Measurements from ENCODE around the gene ZNF646.
A peak's percentile ranks its signal among the peaks of the same experiment; 100 is the strongest.

Gene ZNF646

DNA sequence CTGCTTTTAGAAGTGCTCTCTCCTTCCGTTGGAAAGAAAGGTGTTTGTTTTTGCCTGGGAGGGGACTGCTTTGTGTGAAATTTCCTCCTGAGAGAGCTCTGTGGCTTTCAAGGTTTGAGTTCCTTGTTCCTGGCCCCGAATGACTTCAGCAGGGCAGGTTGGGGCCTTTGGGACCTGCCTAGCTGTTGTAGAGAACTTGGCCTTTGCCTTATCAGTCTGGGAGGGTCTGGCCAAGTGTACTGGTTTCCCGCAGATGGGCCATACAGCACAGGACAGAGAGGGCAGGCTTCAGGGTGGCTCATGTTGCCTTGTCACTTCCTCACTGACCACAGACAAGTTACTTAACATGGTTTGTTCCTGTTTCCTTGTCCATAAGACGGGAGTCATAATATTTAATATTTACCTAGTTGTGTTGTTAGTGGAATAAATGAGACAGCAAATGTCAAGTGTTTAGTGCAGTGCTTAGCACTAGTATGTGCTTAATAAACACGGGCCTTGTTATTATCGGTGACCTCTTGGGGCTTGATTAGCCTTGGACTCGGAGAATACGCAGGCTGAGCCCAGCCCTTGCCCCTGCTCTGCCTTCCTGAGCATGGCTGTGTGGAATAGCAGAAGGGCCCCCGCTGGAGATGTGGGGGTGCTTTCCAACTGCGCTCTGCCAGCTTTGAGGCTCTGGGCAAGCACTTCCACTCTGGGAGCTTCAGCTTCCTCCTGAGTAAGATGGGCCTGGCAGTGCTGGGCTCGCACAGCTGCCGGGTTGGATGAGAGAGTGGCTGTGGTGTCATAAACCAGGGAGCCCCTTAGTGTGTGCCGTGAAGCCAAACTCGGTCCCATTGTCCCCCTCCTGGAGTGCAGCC, 54.7 kb downstream of the ZNF646 start:
- DNase-seq (ENCODE audit: low spot score): no peak

DNA sequence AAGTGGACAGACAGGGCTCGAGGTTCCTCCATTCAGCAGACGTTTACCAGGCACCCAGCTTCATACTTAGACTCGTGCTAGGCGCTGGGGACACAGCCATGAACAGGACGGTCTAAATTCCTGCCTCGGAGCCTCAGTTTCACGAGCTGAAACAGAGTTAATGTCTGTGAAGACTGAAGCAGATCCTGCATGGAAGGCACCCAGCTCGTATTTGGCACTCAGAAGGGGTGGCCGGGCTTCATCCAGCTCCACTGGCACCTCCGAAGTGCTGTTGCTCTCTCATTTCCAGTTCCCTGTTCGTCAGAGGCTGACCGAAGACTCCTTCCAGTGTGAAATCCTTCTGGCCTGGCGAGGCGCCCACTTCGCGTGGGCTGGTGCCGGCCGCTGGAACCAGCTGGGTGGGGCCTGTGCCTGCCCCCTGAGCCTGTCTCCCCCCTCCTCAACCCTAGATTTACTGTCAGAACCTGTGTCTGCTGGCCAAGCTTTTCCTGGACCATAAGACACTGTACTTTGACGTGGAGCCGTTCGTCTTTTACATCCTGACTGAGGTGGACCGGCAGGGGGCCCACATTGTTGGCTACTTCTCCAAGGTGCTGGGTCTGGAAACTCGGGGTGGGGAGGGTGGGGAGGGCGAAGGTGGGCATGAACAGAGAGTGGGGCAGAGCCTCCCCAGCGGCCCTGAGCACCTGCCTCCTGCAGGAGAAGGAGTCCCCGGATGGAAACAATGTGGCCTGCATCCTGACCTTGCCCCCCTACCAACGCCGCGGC, 55.5 kb downstream of the ZNF646 start:
- no peak for FAIRE-seq
- DNase-seq (ENCODE audit: low spot score): no peak

More for the DNA sequence above, 54.7 kb downstream of the ZNF646 start:
- no peak for FAIRE-seq

DNA sequence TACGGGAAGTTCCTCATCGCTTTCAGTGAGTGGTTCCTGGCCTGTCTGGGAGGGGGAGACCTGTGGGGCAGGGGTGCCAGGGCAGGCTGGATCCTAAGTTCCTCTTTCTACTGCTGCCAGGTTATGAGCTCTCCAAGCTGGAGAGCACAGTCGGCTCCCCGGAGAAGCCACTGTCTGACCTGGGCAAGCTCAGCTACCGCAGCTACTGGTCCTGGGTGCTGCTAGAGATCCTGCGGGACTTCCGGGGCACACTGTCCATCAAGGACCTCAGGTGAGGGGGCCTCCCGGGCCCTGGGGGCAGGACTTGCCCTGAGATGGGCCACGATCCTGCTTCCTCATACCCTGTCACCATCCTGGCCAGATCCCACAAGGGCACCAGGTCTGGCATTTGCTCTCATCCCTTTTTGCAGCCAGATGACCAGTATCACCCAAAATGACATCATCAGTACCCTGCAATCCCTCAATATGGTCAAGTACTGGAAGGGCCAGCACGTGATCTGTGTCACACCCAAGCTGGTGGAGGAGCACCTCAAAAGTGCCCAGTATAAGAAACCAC, 56.2 kb downstream of the ZNF646 start:
- FAIRE-seq: no peak
- no peak for DNase-seq (ENCODE audit: low spot score)

DNA sequence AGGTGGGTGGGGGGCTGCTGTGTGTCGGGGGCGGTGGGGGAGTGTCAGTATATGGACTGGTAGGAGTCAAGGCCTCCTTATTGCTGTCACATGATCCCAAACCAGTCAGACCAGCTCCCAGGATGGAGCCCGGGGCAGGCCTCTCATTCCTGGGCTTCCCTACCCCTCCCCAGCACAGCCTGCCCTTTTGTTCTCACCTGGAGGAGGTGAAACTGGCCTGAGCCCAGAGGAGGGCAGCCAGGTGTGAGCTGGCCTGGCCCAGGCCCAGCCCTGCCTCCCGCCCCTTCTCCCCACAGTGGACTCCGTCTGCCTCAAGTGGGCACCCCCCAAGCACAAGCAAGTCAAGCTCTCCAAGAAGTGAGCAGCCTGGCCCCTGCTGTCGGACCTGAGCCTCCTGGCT, 56.7 kb downstream of the ZNF646 start:
- no peak for FAIRE-seq
- DNase-seq (ENCODE audit: low spot score): no peak

DNA sequence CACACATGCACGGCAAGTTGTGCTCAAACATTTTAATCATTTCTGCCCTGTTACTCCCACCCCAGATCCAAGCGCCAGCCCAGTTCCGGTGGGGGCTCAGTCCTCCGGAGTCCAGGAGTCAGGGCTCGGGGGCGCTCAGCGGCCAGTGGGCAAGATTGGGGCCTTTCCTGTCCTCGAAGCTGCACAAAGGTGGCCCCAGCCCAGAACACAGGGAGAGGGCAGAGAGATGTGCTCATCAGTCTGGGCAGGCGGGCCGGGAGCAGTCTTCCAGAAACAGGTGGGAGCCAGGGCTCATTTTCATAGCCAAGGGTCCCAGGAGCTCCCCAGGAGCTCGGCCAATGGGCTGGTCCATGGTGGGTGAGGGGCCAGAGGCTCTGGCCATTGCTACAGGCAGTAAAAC, 57.2 kb downstream of the ZNF646 start:
- no peak for FAIRE-seq
- no peak for DNase-seq (ENCODE audit: low spot score)

DNA sequence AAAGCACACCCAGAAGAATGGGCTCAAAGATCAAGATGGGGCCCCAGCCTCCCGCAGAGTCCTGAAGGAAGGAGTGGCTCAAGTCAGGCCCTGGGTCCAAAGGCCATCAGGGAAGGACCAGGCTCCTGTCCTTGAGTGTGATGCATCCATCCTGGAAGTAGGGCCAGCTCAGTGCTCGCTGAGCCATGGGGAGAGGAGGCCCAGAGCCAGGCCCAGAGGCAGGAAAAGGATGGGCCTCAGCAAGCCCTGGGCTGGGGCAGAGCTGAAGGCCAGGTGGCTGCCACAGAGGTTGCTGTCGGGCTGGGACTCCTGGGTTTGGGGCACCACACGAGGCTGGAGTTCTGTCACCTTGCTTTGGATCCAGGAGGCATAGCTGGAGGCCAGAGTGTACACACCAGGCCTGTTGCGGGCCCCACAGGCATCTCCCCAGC, 57.6 kb downstream of the ZNF646 start:
- FAIRE-seq (no peak), DNase-seq (ENCODE audit: low spot score) (peak; percentile 10)

DNA sequence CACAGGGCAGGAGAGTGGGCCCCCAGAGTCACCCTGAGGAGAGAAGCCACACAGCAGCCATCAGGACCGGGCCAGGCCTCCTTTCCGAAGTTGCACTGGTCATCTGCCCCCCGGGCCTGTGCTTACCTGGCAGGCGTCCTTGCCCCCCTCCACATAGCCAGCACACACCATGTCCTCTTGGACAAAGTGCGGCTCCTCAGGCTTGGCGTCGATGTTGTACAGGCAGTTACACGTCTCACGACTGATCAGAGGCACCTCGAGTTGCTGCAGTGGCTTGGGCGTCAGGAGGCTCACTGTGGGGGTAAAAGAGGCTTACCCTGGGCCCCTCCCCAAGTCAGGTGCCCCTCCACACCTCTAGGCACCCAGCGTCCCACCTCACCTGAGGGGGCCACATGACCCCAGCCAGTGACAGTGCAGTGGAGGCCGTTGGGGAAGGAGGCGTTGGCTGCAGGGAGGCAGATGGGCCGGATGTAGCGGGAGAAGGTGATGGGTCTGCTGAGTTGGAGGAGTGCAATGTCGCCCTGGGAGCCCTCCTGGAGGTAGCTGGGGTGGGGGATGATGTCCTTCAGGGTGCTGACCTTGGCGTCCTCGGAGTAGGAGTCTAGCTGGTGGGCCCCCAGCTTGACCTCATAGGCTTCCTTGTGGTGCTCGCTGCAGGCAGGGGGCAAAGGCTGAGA, 58.2 kb downstream of the ZNF646 start:
- no peak for FAIRE-seq
- no peak for DNase-seq (ENCODE audit: low spot score)

DNA sequence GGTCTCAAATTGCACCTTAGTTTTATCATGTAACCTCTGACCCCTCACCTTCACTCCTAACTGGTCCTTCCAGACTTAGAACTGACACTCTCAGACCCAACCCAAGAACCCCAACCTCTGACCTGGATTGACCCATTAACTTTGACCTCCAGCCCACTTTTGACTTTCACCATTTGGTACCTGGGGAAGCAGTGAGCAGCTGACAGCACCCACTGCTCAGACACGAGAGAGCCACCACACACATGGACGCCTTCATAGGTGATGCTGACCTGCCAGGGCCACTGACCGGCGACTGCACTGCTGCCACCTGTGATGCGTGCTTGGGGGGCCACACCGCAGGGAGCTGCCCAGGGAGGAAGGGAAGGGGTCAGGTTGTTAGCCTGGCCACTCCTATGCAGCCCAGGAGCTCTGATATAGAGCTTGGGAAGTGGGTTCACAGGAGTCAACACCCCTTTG, 58.9 kb downstream of the ZNF646 start:
- DNase-seq (ENCODE audit: low spot score) (no peak), FAIRE-seq (no peak)

Measured in RCC 7860 (cell line).